H7 (cell line): ENCODE results near the gene BCAP29. TPM values are rescaled to one million over a fixed set of nuclear protein-coding genes. Genes with fewer than 3 reads are reported as not detected.
"Not testable (repeated sequence)": the region's sequence is repeated elsewhere in the genome, so short reads cannot be mapped to it uniquely, and the experiment has no call there.

ENCODE experiments used
- DNase-seq: peaks from one replicate; pipeline ENCODE4 v3.0.0; 2012
- H3K27me3 ChIP-seq: 2 replicates; pipeline ENCODE4 v1.6.0; 2011; ENCODE audit warnings: mild to moderate bottlenecking, low read length; ENCODE audit not compliant: control insufficient read depth, insufficient read depth
- H3K36me3 ChIP-seq: replicated peaks from 2 replicates; pipeline ENCODE4 v1.5.1; 2011; ENCODE audit warnings: low read length; ENCODE audit not compliant: control insufficient read depth, insufficient read depth
- H3K4me3 ChIP-seq: 2 replicates; pipeline ENCODE4 v1.5.1; 2011; ENCODE audit warnings: low read depth, mild to moderate bottlenecking, control low read depth, low read length, moderate library complexity; ENCODE audit not compliant: insufficient read depth
- total RNA-seq: library from RNA; depleted of rRNA; stranded (reverse); fragments of >200 nt; shearing (Covaris generic); gene quantifications from 2 replicates; pipeline ENCODE4 v1.2.3, GENCODE V29; 2014

Gene BCAP29
- total RNA-seq, 1 experiment from 2014 or later, result 26.8 TPM

- DNase-seq, result no peak
- H3K27me3 ChIP-seq, result no peaks in the 10 kb centered on the region
- H3K4me3 ChIP-seq, result no peak overlapping the region
- H3K36me3 ChIP-seq, result no peaks in the 10 kb centered on the region
Observed at GRCh38 chr7:107627002-107627401, 47.0 kb downstream of the BCAP29 start.

GRCh38 chr7:107628461-107629064 lies 48.5 kb downstream of the BCAP29 start:
- no peaks in the 10 kb centered on the region for H3K36me3 ChIP-seq
- no peak for DNase-seq
- no peaks in the 10 kb centered on the region for H3K27me3 ChIP-seq
- H3K4me3 ChIP-seq, result no peak overlapping the region

GRCh38 chr7:107630342-107630741 lies 50.3 kb downstream of the BCAP29 start:
- DNase-seq, result no peak
- Histone ChIP-seq H3K27me3 (no peaks in the 10 kb centered on the region), H3K36me3 (no peaks in the 10 kb centered on the region), H3K4me3 (no peak overlapping the region)

- H3K36me3 ChIP-seq, result no peaks in the 10 kb centered on the region
- no peak for DNase-seq
- H3K4me3 ChIP-seq, result no peak overlapping the region
- no peaks in the 10 kb centered on the region for H3K27me3 ChIP-seq
Observed at GRCh38 chr7:107631588-107632491, 51.8 kb downstream of the BCAP29 start.

DNA sequence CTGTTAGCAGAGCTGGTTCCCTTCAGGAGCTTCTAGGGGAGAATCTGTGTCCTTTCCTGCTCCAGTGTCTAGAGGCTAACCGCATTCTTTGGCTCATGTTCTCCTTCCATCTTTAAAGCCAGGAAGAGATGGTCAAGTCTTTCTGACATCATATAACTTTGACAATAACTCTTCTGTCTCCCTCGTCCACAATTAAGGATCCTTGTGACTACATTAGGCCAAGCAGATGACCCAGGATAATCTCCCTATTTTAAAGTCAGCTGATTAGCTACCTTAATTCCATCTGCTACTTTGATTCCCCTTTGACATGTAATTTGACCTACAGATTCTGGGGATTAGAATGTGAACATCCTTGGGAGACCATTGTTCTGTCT lies 52.4 kb downstream of the BCAP29 start:
- H3K4me3 ChIP-seq, result no peak overlapping the region
- H3K27me3 ChIP-seq, result no peaks in the 10 kb centered on the region
- no peaks in the 10 kb centered on the region for H3K36me3 ChIP-seq
- no peak for DNase-seq

GRCh38 chr7:107638594-107638993 lies 58.5 kb downstream of the BCAP29 start:
- H3K27me3 ChIP-seq, result no peaks in the 10 kb centered on the region
- no peak for DNase-seq
- no peaks in the 10 kb centered on the region for H3K36me3 ChIP-seq
- no peak overlapping the region for H3K4me3 ChIP-seq

- H3K36me3 ChIP-seq, H3K27me3 ChIP-seq, H3K4me3 ChIP-seq, DNase-seq: not testable (repeated sequence)
Observed at GRCh38 chr7:107639070-107639469, 59.0 kb downstream of the BCAP29 start.

DNA sequence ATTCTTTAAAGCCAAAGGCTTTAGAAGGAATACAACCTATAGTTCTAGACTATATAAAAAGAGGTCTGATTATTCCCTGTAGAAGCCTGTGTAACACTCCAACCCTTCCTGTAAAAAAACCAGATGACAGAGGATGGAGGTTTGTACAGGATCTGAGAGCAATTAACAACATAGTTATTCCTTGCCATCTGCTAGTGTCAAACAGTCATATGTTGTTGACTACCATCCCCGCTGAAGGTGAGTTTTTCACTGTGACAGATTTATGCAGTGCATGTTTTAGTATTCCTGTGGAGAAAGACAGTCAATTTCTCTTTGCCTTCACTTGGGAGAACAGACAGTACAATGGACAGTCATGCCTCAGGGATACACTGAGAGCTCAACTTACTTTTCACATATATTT lies 61.6 kb downstream of the BCAP29 start:
- Histone ChIP-seq H3K36me3 (no peaks in the 10 kb centered on the region), H3K4me3 (no peak overlapping the region), H3K27me3 (no peaks in the 10 kb centered on the region)
- DNase-seq, result no peak

DNA sequence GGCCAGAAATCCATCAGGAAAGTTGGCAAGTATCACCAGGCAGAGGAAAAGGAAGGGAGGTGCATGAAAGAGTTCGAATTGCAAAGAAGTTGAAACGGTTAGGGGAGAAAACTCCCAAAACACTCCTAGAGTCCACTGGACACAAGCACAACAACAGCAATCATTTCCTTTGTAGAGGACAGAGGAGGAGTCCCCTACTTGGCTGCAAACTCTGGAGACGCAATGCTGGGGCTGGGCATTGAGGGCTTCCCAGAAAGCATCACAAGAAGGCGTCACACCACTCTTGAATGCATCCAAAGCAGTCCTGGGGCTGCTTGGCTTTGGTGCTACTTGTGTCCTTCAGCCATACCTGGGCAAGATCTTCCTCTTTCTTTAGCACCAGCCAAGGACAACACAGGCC lies 62.5 kb downstream of the BCAP29 start:
- DNase-seq, result no peak
- no peaks in the 10 kb centered on the region for H3K36me3 ChIP-seq

GRCh38 chr7:107643407-107643806 lies 63.4 kb downstream of the BCAP29 start:
- H3K27me3 ChIP-seq, result no peaks in the 10 kb centered on the region
- H3K36me3 ChIP-seq, result no peaks in the 10 kb centered on the region
- no peak overlapping the region for H3K4me3 ChIP-seq
- peak; percentile 24 for DNase-seq

More for the DNA sequence above, 62.5 kb downstream of the BCAP29 start:
- no peak overlapping the region for H3K4me3 ChIP-seq
- H3K27me3 ChIP-seq, result no peaks in the 10 kb centered on the region

DNA sequence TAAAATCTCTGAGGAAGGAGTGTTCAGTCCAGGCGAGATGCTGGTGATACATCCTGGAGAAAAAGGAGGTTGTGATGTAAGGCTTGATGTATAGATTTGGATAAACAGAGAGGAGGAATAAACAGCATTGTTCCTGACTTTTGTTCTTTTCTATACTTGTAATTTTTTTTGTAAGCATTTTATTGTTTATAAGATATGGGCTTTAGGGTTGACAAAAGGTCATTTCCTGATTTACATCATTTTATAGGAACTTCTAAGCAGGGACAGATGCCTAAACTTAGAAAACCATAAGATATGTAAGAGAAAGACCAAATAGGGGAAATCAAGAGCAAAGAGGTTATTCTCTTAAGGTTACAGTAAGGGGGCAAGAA lies 63.9 kb downstream of the BCAP29 start:
- Histone ChIP-seq H3K27me3 (no peaks in the 10 kb centered on the region), H3K4me3 (no peak overlapping the region), H3K36me3 (no peaks in the 10 kb centered on the region)
- DNase-seq, result no peak

DNA sequence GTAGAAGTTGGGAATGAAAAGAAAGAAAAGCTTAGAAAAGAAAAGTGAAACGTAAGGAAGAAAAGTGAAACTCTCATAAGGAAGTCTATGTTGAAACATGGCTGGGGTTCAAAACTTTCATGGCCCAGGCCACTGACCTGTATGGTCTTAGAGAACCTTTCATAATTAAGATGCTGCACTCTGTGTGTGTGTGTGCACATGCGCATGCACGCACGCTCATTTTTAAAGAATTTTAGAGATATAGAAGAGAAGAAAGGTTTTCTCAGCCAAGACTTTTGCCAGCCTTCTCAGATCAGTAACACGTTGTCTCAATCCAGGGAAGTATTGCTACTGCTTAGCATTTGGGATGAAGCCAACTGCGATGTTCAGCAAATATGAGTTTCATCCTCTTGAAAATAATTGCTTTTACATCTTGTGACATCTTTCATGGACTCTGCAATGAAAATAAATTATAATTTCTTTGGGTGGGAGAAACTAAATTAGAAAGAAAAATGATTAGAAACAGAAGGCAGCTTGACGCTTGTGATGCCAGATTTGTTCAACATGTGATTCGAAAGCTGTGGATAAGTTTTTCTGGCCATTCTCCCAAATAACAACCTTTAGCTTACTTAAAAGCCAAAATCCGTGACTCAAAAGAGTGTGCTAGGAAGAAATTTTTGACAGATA lies 64.4 kb downstream of the BCAP29 start:
- no peaks in the 10 kb centered on the region for H3K36me3 ChIP-seq
- no peak overlapping the region for H3K4me3 ChIP-seq
- H3K27me3 ChIP-seq, result no peaks in the 10 kb centered on the region
- DNase-seq, result no peak

GRCh38 chr7:107652642-107653041 lies 72.6 kb downstream of the BCAP29 start:
- peaks cover 2% of the 10 kb centered on the region; the same call in 1 of the 2 replicates for H3K27me3 ChIP-seq
- no peak for DNase-seq
- H3K4me3 ChIP-seq, result no peak overlapping the region
- H3K36me3 ChIP-seq, result no peaks in the 10 kb centered on the region

DNA sequence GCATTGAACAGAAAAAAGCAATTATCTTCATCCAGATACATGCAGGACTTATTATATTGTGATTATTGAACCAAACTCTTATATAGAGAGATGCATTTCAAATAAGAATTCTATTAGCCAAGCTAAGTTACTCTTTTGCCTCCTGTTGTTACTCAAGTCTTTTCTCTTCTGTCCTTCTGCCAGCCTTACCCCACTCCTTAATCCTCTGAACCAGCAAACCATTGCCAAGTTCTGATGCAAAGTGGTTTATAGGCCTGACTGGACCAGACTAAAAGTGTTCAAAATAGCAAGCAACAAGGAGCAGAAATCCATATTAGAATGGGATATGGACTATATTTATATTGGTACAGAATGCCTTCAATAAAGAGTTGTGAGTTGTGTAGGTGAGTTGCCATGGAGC lies 78.4 kb downstream of the BCAP29 start:
- Histone ChIP-seq H3K4me3 (no peak overlapping the region), H3K27me3 (peaks cover 55% of the 10 kb centered on the region), H3K36me3 (no peaks in the 10 kb centered on the region)
- no peak for DNase-seq

GRCh38 chr7:107659666-107660065 lies 79.6 kb downstream of the BCAP29 start:
- Histone ChIP-seq H3K27me3 (peaks cover 55% of the 10 kb centered on the region), H3K4me3 (no peak overlapping the region), H3K36me3 (no peaks in the 10 kb centered on the region)
- DNase-seq, result no peak
